ENCODE results near the gene LRRC28.
A peak's percentile ranks its signal among the peaks of the same experiment; 100 is the strongest.

The LRRC28 gene

DNA sequence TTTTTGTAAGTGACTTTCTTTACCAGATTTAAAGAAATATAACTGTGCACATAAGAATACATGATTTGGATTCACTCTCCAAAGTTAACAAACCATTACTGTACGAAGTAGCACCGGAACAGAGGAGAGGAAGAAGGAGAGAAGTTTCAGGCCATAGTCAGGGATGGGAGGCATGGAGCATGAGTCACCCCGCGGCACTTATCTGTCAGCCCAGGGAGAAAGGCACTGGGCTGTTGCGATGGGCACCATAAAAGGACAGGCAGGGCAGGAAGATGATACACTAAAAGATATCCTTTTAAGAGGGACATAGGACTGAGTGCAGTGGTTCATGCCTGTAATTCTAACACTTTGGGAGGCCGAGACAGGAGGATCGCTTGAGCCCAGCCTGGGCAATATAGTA lies 38.9 kb upstream of the LRRC28 start:
- no peak overlapping the region for H3K4me3 ChIP-seq (replicated peaks; ENCODE audit: insufficient read depth, low read length)
- H3K27ac ChIP-seq (replicated peaks) = no peak overlapping the region
- TF ChIP-seq, protein P1, sequence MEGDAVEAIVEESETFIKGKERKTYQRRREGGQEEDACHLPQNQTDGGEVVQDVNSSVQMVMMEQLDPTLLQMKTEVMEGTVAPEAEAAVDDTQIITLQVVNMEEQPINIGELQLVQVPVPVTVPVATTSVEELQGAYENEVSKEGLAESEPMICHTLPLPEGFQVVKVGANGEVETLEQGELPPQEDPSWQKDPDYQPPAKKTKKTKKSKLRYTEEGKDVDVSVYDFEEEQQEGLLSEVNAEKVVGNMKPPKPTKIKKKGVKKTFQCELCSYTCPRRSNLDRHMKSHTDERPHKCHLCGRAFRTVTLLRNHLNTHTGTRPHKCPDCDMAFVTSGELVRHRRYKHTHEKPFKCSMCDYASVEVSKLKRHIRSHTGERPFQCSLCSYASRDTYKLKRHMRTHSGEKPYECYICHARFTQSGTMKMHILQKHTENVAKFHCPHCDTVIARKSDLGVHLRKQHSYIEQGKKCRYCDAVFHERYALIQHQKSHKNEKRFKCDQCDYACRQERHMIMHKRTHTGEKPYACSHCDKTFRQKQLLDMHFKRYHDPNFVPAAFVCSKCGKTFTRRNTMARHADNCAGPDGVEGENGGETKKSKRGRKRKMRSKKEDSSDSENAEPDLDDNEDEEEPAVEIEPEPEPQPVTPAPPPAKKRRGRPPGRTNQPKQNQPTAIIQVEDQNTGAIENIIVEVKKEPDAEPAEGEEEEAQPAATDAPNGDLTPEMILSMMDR (IDR thresholded peaks at IDR 0.05; ENCODE audit: insufficient read depth, low read length) = no peak
- TF ChIP-seq GABPA (IDR thresholded peaks at IDR 0.05; ENCODE audit: low read depth) (no peak), SPI1 (IDR thresholded peaks at IDR 0.05; ENCODE audit: borderline replicate concordance, low read depth) (no peak), POLR2AphosphoS5 (IDR thresholded peaks at IDR 0.05; ENCODE audit: low read depth) (no peak)
- TF ChIP-seq, protein P2, sequence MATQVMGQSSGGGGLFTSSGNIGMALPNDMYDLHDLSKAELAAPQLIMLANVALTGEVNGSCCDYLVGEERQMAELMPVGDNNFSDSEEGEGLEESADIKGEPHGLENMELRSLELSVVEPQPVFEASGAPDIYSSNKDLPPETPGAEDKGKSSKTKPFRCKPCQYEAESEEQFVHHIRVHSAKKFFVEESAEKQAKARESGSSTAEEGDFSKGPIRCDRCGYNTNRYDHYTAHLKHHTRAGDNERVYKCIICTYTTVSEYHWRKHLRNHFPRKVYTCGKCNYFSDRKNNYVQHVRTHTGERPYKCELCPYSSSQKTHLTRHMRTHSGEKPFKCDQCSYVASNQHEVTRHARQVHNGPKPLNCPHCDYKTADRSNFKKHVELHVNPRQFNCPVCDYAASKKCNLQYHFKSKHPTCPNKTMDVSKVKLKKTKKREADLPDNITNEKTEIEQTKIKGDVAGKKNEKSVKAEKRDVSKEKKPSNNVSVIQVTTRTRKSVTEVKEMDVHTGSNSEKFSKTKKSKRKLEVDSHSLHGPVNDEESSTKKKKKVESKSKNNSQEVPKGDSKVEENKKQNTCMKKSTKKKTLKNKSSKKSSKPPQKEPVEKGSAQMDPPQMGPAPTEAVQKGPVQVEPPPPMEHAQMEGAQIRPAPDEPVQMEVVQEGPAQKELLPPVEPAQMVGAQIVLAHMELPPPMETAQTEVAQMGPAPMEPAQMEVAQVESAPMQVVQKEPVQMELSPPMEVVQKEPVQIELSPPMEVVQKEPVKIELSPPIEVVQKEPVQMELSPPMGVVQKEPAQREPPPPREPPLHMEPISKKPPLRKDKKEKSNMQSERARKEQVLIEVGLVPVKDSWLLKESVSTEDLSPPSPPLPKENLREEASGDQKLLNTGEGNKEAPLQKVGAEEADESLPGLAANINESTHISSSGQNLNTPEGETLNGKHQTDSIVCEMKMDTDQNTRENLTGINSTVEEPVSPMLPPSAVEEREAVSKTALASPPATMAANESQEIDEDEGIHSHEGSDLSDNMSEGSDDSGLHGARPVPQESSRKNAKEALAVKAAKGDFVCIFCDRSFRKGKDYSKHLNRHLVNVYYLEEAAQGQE (IDR thresholded peaks at IDR 0.05; ENCODE audit: insufficient replicate concordance, low read depth) = no peak
- H3K27me3 ChIP-seq (ENCODE audit: insufficient read depth, poor library complexity, severe bottlenecking) = no peaks in the 10 kb centered on the region
- no peak for DNase-seq (ENCODE audit: low read depth in 1 of 2, low spot score in 1 of 2)

DNA sequence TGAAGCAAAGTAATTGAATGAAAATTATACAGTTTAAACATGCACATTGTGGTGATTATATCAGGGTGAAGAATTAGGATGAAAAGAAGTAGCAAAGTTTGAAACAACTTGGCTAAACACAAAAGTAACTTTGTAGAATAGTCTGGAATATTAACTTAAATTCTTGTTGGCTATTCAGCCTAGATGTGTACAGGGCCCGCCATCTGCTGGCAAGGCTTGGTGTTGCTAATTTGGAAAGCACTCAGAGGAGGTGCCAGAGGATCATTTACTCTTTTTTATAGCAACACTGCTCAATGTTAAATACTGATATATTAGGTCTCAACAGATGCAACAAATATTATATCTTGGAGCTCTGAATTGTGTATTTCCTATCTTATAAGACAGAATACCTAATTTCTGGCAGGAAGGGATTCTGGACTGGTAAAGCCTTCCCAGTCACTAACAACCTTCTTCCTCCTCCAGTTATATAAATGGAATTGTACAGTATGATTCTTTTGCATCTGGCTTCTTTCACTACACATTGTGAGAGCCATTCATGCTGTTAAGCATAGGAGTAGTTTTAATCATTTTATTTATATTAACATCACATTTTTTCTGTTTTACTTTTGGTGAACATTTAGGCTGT lies 38.0 kb upstream of the LRRC28 start:
- no peak overlapping the region for H3K27ac ChIP-seq (replicated peaks)
- TF ChIP-seq, protein P1 (IDR thresholded peaks at IDR 0.05; ENCODE audit: insufficient read depth, low read length) = peak; percentile 49
- TF ChIP-seq POLR2AphosphoS5 (IDR thresholded peaks at IDR 0.05; ENCODE audit: low read depth) = no peak
- H3K4me3 ChIP-seq (replicated peaks; ENCODE audit: insufficient read depth, low read length) = no peak overlapping the region
- peak in 1 of 2 experiments; percentile 58 for DNase-seq (ENCODE audit: low read depth in 1 of 2, low spot score in 1 of 2)
- H3K27me3 ChIP-seq (ENCODE audit: insufficient read depth, poor library complexity, severe bottlenecking) = no peaks in the 10 kb centered on the region

GRCh38 chr15:99224372-99225214 lies 26.7 kb upstream of the LRRC28 start:
- Histone ChIP-seq H3K4me3 (replicated peaks; ENCODE audit: insufficient read depth, low read length) (no peak overlapping the region), H3K27me3 (ENCODE audit: insufficient read depth, poor library complexity, severe bottlenecking) (no peaks in the 10 kb centered on the region), H3K27ac (replicated peaks) (no peak overlapping the region)
- TF ChIP-seq, protein P2 (IDR thresholded peaks at IDR 0.05; ENCODE audit: insufficient replicate concordance, low read depth) = no peak
- TF ChIP-seq, protein P1 (IDR thresholded peaks at IDR 0.05; ENCODE audit: insufficient read depth, low read length) = no peak
- TF ChIP-seq SPI1 (IDR thresholded peaks at IDR 0.05; ENCODE audit: borderline replicate concordance, low read depth) (no peak), POLR2AphosphoS5 (IDR thresholded peaks at IDR 0.05; ENCODE audit: low read depth) (no peak), GABPA (IDR thresholded peaks at IDR 0.05; ENCODE audit: low read depth) (no peak)
- no peak for DNase-seq (ENCODE audit: low read depth in 1 of 2, low spot score in 1 of 2)
